NK-92 treated with Interleukin-12 subunit alpha and Interleukin-12 subunit beta, amount 100 ng/mL, for 24 hours (cell line): ENCODE results near the gene NOVA2.
A peak's percentile ranks its signal among the peaks of the same experiment; 100 is the strongest.
"Not testable (repeated sequence)": the region's sequence is repeated elsewhere in the genome, so short reads cannot be mapped to it uniquely, and the experiment has no call there.

Source experiments
- DNase-seq: peaks from one replicate; lab custom pipeline; 2025; lab: John Stamatoyannopoulos, UW

The NOVA2 gene

GRCh38 chr19:45895983-45896599 lies 77.6 kb downstream of the NOVA2 start:
- DNase-seq, result not testable (repeated sequence)

DNA sequence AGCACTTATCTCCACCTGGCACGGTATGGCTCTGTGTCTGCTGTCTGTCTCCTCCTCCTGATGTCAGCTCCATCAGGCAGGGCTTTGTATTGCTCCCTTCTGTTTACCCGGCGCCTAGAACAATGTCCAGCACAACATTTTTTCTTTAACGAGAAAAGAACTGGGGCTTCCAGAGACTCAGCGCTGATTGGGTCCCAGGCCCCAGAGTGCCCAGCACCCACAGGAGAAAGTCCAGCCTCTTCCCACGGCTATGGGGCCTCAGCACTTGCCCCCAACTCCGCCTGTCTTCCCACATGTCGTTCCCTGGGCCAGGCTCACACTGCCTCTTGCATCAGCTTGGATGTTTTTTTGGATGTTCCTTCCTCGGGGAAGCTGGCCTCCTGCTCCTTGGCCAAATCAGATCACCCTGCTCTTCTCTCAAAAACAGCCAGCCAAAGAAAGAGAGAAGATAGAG lies 78.1 kb downstream of the NOVA2 start:
- DNase-seq, result no peak

GRCh38 chr19:45890877-45891276 lies 82.8 kb downstream of the NOVA2 start:
- DNase-seq, result no peak

GRCh38 chr19:45889210-45889885 lies 84.3 kb downstream of the NOVA2 start:
- DNase-seq, result no peak

DNA sequence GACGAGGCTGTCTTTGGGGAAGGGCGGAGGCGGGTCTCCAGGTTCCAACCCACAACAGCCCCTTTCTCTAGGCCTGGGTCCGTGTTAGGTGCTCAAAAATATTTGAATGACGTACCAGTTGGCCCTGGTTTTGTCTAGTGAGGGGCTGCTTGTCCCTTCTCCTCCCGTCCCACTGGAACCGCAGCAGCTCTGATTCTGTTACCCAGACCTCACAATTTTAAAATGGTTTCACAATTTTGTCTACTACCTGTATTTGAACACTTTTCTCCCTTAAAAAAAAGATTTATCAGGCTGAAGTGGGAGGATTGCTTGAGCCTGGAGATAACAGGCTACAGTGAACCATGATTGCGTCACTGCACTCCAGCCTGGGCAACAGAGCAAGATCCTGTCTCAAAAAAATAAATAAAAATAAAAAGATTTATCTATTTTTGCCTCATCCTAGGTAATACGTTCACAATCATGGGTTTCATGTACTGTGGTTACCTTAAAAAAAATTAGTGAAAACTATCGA lies 86.4 kb downstream of the NOVA2 start:
- DNase-seq, result no peak

GRCh38 chr19:45886427-45887199 lies 87.1 kb downstream of the NOVA2 start:
- peak; percentile 88 for DNase-seq

GRCh38 chr19:45885556-45886426 lies 87.9 kb downstream of the NOVA2 start, which contains the start of gene IRF2BP1:
Gene IRF2BP1 (minus strand): TSS chr19:45886141. CDS start chr19:45885774, 367 bp downstream.
- peak; percentile 84 for DNase-seq

- DNase-seq, result peak; percentile 12
These were observed 88.7 kb downstream of the NOVA2 start for GRCh38 chr19:45884682-45885555.

DNA sequence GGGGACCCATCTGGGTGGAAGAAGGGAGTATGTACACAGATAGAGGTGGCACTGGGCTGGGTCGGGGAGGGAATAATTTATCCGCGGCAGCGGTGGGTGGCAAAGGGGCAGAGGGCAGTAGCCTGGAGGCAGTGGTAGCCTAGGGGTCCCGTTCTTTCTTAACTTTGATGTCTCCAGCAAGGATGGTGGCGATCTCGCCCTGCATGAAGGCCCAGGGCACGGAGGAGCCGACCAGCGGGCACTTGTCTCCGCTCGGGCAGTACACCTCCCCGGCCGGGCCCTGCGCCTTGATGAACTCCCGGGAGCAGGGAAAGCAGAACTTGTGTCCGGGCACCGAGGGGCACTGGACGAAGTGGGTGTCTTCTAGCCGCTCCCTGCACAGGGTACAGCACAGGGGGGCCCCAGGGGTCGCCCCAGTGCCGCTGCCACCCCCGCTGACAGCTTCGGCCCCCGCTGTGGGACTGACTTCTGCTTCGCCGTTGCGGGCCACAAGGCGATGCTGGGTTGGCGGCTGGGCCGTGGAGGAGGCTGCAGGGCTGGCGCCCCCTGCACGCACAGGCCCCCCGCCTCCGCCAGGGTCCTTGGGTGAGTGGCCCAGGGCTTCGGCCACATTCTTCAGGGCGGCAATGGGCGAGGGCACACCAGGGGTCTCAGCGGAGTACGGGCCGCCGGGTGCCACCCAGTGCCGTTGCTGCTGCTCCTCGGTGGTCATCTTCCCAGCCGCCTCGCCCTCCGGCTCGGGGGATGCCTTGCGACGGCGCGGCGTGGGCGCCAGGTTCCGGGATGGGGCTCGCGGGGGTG lies 89.6 kb downstream of the NOVA2 start:
- DNase-seq, result no peak
